NCI-H524 treated with DMSO at 0.1 percent for 48 hours (cell line): ENCODE data around the gene IL17F.

Experiments
- DNase-seq: peaks from one replicate; lab custom pipeline; 2025; lab: John Stamatoyannopoulos, UW

The IL17F gene

DNA sequence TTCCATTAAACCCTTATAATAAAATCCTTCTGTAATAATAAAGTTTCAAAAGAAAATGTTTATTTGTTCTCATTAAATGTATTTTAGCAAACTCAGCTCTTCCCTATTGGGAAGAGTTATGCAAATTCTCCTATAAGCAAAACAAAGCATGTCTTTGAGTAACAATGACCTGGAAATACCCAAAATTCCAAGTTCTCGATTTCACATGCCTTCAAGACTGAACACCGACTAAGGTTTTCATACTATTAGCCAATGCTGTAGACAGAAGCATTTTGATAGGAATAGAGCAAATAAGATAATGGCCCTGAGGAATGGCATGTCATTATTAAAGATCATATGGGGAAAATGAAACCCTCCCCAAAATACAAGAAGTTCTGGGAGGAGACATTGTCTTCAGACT is 54.3 kb downstream of the IL17F start:
- DNase-seq: no peak

DNA sequence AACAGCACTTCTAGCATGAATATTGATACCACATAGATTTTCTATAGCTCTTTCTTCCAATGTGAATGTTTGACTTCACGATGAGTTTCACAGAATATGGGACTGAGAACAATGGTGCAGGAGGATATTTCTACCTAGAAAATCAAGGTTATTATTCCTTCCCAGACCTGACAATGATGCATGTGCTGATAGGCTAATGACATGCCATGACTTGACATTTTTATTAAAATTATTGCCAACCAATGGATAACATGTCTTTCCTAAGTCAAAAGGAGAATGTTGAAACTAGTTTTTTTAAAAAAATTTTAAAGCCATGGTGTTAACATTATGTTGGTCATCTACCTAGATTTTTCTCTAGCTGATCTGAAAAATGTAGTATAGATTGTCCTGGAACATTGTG is 57.2 kb downstream of the IL17F start:
- DNase-seq: no peak
